Inflammatory macrophage (primary cell): Measurements from ENCODE around the gene RNF223.
"Not testable (repeated sequence)": the region's sequence is repeated elsewhere in the genome, so short reads cannot be mapped to it uniquely, and the experiment has no call there.

Experiments used
- DNase-seq, 2 donors: peaks; one replicate each; pipeline ENCODE4 v3.0.0-alpha.2; 2020 to 2022

RNF223 gene

DNA sequence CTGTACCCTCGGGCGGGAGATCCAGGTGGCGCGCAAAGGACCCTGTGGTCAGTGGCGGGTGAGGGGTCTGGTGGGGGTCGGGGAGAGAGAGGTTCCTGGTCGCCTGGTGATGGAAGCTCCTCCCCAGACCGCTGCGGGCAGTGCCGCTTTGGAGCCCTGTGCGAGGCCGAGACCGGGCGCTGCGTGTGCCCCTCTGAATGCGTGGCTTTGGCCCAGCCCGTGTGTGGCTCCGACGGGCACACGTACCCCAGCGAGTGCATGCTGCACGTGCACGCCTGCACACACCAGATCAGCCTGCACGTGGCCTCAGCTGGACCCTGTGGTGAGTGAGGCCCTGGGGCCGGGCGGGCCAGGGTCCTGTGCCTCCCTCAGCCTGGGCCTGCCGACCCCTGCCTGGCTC lies 30.7 kb downstream of the RNF223 start:
- DNase-seq: no peak

DNA sequence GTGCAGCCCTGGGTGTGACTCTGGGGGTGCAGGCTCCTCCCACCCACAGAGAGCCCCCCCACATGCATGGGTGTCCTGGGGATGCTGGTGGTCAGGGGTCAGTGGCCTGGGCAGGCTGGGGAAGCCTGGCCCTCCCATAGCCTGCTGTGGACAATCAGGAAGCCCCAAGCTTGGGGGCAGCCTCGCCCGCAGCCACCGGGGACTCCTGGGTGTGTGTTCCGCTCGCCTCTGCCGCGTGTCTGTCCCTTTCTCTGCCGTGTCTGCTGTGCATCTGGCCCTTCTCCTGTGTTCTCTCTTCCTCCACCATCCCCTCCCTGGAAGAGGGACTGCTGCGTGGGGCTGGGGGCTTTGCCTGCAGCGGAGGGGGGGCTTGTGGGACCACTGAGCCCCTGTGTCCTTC lies 31.3 kb downstream of the RNF223 start:
- no peak for DNase-seq

- DNase-seq: no peak
Observed at GRCh38 chr1:1041873-1042272, 32.2 kb downstream of the RNF223 start.

DNA sequence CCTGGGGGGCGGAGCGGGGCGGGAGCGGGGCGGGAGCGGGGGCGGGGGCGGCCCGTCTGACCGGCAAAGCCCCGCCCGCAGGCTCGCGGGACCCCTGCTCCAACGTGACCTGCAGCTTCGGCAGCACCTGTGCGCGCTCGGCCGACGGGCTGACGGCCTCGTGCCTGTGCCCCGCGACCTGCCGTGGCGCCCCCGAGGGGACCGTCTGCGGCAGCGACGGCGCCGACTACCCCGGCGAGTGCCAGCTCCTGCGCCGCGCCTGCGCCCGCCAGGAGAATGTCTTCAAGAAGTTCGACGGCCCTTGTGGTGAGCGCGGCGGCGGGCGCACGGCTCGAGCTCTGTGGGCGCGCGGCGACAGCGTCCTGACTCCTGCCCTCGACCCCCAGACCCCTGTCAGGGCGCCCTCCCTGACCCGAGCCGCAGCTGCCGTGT lies 33.0 kb downstream of the RNF223 start:
- DNase-seq: no peak

DNA sequence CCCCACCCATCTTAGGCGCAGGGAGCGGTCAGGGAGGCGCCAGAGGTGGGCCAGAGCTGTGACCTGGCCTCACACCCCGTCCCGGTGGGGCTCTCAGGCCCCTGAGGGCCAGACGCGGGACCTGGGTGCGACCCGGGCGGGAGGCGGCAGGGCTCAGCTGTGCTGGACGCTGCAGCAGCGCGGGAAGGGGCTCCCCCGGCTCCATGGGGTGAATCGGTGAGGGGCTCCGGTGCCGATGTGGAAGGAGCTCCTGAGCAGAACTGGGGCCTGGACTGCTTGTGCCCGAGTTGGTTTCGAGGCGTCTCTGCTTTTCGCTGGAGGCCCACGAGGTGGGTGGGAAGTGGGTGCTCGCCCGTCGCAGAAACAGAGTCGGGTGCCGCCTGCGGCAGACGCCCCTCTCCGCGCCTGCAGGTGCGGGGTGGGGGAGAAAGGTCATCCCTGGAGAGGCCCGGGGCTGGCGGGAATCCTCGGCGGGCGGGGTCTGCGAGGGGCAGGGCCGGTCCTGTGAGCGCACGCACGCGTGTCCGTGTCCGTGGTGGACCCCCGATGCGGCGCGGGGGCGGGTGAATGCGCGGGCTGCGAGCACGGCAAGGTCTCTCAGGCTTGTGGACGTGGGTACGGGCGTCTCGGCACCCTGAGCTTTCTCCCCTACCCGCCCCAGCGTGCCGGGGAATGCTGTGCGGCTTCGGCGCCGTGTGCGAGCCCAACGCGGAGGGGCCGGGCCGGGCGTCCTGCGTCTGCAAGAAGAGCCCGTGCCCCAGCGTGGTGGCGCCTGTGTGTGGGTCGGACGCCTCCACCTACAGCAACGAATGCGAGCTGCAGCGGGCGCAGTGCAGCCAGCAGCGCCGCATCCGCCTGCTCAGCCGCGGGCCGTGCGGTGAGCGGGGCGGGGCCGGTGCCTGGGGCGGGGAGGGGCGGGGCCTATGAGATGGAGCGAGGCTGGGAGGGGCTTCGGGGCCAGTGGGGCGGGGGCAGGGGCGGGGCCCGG lies 33.8 kb downstream of the RNF223 start:
- peak; percentile 45 to 78 for DNase-seq

GRCh38 chr1:1039145-1039910 lies 34.8 kb downstream of the RNF223 start:
- DNase-seq: peak; percentile 41 to 72

- DNase-seq: peak; percentile 68 to 86
Observed at GRCh38 chr1:1038694-1039093, 35.4 kb downstream of the RNF223 start.

GRCh38 chr1:1037366-1038327 lies 36.5 kb downstream of the RNF223 start:
- peak in 1 of 2 donors; percentile 34 for DNase-seq

DNA sequence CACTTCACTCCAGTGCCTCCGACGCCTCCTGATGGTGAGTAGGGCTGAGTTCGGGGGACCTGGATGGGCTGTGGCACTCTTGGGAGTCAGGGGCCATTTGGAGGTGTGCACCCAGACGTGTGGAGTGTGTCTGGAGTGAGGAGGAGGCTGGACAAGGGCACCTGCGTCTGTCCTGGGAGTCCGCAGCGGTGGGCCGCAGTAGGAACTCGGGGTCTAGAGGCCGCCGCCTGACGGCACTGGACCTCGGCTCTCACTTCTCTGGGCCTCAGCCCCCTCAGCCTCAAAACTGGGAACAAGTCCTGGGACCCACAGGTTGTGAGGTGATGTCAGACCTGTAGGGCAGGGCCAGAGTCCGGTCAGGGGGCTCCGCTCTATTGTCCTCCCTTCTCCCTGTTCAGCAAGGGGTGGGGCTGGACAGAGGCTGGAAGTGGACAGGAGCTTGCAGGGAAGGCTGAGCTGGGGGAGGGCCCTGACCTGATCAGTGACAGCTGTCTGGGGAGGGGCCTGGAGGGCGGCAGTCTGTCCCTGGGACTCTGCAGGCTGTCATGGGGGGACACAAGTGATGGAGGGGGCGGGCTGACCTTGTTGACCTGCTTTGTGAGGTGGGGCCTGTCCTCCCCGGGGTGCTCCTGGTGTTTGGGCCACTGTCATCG lies 38.7 kb downstream of the RNF223 start:
- no peak for DNase-seq

DNA sequence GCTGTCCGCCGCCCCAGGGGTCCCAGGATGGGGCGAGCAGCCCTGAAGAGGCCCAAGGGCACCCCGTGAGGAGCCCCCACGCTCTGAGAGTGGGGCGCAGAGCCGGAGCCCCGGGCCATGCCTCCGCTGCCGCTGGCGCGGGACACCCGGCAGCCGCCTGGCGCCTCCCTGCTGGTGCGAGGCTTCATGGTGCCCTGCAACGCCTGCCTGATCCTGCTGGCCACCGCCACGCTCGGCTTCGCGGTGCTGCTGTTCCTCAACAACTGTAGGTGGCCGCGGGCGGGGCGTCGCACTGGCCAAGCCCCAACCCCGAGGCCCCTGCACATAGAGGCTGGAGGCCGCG lies 39.7 kb downstream of the RNF223 start:
- peak in 1 of 2 donors; percentile 27 for DNase-seq

DNA sequence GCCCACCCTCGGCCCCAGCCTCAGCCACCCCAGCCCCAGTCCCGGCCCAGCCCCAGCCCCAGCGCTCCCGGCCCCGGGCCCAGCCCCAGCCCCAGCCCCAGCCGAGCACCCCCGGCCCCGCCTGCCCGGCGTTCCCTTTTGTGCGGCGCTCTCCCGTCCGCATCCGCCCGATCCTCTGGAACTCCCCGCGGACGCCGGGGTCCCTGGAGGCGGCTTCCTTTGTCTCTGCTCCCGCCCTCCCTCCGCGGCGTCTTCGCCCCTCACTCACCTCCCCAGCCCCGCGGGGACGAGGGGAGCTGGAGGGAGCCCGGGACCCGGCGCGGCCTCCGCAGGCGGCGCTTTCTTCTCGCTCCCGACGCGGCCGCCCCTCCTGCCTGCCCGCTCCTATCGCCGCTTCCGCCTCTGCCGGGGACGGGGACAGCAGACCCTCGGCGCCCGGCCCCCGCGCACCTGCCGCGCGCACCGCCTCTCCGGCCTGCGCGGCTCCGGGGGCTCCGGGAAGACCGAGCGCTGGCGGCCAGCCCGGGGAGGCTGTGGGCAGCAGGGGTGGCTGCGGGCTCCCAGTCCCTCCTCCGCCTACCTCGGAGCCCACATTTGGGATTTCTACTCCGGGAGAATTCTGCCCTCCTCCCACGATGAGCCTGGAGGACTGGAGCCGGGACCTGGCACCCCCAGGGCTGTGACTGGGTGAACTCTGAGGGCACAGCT lies 40.2 kb downstream of the RNF223 start:
- DNase-seq: no peak

DNA sequence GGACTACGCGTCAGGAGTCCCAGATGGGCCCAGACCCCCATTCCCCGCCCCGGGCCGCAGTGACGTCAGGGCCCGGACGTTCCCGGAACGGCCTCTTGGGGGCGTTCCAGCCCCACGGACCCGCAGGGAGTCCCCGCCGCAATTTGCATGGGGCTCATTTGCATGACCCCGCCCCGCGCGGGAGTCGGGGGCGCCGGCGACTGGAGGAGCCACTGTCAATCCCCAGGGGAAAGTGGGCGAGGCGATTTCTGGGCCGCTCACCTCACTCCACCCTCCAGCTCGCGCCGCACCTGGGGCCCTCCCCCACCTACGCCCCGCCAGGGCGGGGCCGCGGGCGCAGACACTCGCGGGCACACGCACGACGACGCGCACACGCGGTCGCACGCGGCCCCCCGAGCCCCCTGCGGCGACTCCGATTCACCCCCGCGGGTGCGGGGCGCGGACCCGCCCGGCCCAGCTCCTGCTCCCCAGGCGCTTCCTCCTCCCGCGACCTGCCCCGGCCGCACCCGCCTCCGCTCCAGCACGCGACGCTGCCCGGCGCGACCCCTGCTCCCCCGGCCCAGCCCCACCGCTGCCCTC lies 41.0 kb downstream of the RNF223 start:
- peak; percentile 32 to 70 for DNase-seq

DNA sequence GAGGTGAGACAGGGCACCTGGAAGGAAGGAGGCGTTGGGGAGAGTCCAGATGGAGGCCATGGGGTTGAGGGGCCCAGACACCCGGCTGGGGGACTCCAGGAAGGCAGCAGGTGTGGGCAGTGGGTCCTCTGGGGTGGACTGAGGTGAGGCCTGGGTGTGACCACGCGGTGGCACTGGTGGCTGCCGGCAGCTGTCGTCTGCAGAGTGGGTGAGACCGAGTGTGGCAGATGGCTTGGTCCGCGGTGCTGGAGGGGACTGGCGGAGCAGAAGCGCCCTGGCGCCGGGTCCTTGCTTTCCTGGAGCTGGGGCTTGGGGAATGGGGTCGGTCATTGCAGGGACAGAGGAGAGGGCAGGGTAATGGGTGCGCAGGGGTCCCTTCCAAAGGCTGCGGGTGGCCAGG lies 41.7 kb downstream of the RNF223 start:
- DNase-seq: peak in 1 of 2 donors; percentile 29

DNA sequence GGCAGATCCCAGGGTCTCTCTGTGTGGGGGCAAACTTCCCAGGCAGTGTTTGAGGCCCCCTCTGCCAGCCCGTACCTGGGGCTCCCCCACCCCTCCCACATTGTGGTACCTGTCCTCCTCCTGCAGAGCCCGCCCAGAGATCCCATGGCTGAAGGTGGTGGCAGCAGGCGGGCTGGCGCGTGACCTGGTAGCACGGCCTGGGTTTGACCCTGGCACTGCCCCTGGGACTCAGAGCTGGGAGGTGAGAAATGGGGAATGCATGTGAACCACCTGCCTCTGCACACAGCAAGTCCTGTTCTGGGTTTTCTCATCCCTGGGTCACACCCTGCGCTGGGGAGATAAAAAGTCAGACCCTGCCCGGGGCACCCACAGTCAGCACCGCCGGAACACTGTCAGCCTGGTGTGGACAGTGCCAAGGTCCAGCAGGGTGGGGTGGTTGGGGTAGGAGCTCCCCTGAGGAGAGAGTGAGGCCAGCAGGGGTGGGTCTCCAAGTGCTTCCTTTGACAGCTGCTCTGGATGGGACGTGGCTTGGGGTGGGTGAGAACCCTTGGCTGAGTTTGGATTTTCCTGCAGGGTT lies 42.4 kb downstream of the RNF223 start:
- DNase-seq: no peak

GRCh38 chr1:1030867-1031658 lies 43.0 kb downstream of the RNF223 start:
- DNase-seq: not testable (repeated sequence)

DNA sequence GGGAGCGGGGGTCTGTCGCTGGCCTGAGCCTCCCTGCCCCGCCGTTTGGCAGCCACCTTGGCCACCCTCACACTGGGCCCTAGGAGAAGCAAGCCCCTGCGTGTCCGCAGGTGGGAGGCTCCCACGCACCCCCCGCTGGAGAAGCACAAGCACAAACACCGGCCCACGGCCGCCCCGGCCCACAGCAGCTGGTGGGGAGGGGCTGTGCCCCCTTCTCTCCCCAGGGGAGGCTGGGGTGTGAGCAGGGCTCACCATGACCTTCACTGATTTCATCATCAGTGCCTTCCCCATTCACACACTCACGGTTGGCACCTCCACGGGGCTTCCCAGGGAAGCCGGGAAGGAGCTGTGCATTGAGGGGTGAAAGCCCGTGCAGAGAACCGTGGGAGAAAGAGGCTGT lies 46.3 kb downstream of the RNF223 start:
- DNase-seq: no peak

- DNase-seq: no peak
Observed at GRCh38 chr1:1026599-1027413, 47.3 kb downstream of the RNF223 start.

GRCh38 chr1:1025730-1026129 lies 48.4 kb downstream of the RNF223 start:
- DNase-seq: no peak
